ENCODE data around the gene BCAR3.

The BCAR3 gene

DNA sequence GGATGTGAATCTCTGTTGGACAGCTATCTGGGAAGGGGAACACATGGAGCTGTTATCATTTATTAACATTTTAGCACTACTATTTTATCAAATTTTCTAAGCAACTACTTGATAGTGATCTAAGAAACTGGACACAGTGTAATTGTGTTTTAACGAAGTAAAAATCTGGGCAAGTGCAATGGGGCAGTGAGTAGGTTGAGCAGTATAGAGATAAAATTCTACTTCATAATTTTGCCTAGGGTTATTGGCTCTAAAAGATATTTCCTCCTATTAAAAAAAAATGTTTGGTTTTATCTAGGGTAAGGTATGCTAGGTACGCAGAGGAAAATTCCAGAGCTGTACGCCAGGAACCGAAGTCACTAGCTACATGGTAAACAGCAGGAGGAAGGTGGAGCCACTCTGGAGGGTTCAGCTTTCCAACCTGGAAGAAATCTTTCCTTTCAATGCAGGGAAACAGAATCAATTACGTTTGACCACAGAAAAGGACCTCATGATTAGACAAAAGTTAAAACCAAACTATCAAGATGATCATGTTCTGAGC, 43.3 kb downstream of the BCAR3 start:
- no peak for DNase-seq (ENCODE audit: low read depth)

DNA sequence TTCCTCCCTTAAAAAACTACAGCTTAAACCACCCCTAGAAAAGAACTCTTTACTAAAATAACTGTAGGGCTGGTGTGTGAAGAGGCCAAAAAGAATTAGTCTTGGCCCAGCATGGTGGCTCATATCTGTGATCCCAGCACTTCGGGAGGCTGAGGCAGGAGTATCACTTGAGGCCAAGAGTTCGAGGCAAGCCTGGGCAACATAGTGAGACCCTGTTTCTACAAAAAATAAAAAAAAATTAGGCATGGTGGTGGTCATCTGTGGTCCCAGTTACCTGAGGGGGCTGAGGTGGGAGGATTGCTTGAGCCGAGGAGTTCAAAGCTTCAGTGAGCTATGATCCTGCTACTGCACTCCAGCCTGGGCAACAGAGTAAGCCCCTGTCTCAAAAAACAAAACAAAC, 44.9 kb downstream of the BCAR3 start:
- DNase-seq (ENCODE audit: low read depth): no peak

DNA sequence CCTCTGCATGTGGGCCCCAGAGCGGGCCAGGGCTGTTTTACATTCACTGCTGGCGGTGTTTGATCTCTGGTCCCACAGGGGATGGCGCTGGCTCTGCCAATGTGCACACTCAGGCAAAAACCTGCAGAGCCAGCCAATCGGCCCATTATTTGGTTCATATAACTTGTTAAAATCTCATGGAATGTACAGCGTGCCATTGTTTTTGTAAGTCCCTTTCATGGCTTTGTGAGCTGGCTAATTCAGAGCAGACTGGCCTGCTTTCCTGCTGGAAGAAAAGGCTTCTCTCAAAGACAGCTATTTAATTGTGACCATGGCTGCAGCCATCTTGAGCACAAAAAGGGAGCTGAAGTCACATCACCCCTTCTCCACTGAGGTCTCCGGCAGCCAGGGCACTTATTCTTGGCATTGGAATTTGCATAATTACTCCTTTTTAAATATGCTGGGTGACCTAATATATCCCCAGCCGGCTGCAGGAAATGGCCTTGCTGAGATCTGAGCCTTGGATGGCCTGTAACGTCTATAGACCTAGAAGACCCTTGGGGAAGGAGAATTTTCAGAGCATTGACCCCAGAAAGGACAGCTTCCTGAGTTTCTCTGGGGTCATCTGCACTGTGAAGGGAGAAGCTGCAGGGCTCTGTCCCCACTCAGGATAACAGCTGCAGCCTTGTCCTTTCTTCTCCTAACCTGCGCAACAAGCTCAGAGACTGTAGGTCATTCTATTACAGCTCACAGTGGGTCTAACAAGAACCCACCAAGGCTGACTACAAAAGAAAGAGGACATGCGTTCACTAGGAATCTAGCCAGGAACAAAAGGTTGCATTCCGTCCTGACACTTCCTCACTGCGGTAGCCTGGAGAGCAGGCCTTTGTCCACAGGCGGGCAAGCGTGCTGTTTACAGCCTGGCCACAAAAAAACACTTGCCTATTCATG, 45.8 kb downstream of the BCAR3 start:
- DNase-seq (ENCODE audit: low read depth): no peak

DNA sequence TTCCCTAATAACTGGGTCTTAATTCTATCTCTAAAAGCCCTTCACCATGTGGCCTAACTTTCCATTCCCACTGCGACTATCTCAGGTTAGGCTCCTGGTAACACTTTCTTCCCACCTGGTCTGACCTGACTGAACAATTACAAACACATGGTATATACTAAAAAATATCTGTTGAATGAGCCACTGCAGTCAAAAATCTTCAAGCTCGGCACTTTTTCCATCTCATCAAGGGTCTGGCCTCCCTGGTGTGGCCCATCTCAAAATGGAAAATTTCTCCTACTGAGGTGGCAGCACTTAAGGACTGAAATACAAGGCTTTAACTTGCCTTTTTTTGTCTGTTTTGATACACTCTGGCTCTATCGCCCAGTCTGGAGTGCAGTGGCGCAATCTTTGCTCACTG, 48.3 kb downstream of the BCAR3 start:
- no peak for DNase-seq (ENCODE audit: low read depth)

DNA sequence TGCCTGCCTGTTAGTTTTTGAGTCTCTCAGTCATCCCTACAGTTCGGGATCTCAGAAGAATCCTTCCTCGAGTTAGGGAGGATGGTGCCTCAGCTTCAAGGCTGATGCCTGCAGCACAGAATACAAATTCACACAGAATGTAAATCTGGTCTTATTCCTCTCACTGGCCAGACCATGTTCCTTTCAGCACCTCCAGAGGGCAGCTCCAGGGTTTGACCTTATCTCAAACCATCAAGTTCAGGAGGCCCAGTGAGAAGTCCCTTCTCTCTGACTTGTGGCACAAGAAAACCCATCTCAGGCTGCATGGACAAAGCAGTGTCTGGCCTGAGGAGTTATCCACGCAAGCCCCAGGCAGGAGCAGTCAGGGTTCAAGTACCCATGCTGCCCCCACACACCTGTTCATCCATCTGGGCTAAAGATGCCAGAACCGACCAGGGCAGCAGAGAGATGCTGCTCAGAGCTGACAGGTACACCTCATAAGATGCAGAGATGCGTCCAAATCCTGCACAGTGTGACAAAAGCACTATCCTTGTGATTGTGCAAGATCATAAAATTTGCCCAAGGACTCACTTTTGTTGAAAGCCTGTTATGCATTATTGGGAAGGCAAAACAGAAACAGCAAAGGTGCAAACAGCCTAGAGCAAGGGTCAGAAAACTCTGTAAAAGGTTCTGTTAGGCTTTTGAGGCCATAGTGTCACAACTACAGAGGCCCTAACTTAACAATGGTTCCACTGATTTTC, 49.8 kb downstream of the BCAR3 start:
- DNase-seq (ENCODE audit: low read depth): no peak

DNA sequence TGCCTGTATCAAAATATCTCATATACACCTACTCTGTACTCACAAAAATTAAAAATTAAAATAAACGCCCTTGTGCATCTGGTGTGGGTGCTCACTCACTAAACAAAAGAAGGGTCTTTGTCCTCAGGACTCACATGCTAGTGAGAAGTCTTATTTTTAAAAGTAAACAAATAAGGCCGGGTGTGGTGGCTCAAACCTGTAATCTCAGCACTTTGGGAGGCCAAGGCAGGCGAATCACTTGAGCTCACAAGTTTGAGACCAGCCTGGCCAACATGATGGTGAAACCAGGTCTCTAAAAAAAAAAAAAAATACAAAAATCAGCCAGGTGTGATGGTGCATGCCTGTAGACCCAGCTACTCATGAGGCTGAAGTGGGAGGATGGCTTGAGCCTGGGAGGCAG, 51.5 kb downstream of the BCAR3 start:
- no peak for DNase-seq (ENCODE audit: low read depth)

DNA sequence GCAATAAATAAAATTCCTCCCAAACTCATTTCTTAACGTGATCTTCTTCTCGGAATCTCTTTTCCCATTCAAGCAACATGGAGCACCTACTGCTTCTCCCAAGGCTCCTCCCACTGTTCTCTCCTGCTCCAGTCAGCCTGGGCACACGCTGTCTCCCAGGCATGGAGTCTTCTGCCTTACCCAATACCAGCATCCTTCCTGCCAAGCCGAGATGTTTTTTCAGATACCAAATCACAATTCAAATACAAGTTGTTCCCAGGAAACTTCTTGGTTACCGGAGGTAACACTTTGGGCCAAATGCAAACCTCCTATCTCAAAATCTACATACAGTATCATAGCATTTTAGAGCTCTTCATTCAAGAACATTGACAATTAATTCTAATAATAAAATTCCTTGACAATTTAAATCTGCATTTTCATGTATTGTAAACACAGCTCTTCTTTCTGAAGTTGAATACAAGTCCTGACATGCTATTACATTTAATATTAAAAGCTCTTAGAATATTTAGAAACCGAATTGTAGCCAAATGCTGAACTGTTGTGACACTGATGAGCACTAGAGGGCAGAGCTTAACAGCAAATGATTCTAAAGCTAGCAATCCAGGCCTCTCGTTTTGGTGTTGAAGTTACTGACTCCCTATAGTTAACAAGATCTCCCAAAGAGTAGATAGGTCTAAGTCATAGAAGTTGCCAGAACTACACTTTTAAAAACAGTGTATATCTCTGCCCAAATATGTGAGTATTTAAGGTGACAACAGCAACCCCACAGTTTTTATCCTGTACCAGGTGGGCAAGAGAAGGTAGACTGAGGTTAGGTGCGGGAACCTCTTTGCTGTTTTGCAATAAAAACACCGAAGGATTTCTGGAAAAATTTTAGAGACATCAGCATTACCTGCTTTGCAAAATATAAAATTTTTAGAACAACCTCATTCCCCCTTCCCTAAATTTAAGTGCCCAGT, 52.3 kb downstream of the BCAR3 start:
- no peak for DNase-seq (ENCODE audit: low read depth)

DNA sequence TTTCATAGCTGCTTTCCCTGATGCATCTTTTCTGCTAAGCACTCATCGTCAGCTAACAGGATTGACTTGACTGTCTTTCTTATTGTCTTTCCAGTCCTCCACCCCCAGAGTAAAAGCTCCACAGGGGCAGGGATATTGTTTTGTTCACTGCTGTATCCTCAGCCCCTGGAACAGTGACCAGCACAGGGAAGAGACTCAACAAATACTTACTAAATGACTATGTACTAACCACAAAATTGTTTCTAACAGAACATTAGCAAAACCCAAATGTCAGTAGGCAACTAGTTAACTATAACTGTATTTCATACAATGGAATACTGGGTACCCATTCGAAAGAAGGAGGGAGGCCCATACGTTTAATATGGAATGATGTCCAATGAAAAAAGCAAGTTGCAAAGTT, 53.0 kb downstream of the BCAR3 start:
- DNase-seq (ENCODE audit: low read depth): no peak

DNA sequence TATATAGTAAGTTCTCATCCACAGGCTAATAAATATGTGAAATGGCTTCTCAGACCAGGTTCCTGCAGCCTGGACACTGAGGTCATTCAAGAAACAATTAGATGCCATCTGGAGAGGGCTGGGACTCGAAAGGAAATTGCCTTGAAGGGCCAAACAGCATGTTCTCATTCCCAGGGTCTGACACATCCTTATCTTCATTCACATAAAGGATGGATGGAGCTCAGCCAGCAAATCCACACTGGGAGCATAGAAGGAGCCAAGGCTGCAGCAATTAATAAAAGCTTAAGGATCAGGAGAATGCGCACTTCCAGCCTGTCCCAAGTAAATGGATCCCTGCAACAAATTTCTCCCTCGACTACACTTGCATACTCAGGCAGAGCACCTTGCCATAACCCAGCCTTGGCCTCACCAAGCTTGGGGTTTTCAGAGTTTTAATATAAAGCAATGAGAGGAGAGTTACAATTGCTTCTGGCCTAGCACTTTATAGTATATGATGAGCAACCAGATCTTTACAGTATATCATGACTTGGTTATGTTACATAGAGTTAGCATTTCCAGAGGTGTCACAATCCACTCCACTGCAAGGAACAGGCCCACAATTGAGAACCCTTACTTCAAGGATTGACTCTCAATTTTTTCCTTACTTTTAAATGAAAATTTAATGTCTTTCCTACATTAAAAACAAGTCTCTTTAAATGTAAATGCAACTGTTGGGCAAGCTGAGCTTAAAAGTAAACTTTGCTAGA, 55.9 kb downstream of the BCAR3 start:
- no peak for DNase-seq (ENCODE audit: low read depth)

DNA sequence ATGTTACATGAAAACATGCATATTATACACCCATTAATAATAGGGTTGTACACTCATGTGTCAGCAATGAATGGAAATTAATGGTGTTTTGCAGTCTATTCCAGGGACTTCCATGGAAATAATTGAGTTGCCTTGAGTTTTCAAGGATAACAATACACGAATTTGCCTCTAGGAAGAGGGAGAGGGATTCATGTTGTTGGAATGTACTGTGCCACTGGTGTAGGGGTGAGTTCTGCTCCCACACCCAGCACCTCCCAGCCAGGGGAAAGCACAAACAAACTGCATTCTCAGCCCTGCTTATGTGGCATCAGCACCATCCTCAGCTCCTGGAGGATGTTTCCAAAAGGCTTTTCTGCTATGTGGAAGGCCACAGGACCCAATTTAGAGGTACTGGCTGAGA, 57.8 kb downstream of the BCAR3 start:
- DNase-seq (ENCODE audit: low read depth): no peak

DNA sequence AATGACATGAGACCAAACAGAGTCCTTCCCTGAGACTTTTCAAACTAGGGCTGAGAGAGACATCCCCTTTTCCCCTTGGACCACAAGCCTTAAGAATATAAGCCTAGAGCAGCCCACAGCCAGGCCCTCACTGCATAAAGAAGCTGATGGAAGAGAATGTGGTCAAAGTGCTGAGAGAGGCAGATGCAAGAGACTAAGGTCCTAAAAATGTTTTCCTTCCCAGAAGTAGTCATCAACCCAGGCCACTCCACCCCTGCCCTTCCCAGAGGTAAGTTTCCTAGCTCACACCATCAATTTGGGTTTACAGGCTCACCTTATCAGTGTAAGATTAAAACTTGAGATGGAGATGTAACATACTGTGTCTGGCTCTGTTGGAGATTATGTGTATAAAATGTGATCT, 58.2 kb downstream of the BCAR3 start:
- DNase-seq (ENCODE audit: low read depth): no peak

DNA sequence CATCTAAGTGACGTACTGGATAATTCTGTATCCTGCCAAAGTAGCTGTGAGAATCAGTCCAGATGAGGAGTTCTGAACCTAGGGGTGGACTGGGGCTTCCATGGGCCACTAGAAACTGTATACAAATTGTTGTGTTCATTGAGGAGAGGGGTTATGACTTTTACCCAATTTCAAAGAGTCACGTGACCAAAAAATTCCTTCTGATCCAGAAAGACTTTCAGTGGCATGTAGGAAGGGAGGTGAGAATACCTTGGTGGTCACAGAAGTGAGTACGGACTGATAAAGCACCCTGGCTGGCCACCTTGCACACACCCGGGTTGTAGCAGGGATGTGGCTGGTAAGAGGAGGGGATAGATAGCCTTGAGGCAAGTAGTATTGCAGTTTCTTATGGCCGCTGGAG, 60.4 kb downstream of the BCAR3 start:
- no peak for DNase-seq (ENCODE audit: low read depth)

DNA sequence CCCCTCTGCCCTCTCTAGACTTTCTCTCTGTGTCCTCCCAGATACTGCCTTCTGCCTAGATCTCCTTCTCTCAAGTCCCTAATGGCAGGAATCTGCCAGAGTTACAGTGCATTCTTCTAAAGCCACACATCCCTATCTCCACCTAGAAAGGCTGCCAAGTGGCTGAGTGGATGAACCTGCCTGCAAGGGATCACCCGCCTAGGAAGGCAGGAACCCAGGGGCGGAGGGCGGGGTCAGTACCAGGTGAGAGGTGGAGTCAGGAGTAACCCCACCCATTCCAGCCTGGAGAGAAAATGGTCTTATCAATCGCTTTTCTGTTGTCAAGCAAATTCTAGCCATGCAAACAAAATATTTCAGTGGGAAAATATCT, 60.8 kb downstream of the BCAR3 start:
- no peak for DNase-seq (ENCODE audit: low read depth)

DNA sequence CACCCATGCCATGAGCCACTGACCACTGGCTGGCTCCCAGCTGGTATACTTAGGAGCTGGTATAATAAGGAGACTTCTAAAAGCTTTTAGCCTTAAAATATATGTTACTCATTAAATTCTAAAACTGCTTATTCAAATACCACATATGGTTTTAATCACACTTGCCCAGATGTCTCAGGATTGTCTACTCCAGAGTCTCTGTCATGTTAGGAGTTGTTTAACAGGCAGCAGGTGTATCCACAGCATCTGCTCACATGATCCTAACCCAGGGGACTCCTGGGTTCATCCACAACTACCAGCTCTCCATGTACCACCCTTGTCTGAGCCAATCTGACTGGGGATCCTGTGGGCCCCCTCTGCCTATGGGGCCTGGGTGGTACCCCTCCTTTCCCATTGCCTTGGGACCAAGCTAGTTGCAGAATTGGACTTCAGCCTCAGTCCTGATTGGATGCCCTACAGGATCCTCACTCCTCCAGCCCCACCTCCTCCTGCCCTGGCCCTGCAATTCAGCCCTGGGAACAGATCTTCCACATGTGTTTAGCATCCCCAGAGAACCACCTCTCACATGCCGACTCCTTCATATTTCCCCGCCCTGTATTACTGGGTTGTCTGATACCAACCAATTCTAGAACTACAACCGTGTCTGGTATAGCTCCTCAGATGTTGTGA, 61.3 kb downstream of the BCAR3 start:
- no peak for DNase-seq (ENCODE audit: low read depth)

DNA sequence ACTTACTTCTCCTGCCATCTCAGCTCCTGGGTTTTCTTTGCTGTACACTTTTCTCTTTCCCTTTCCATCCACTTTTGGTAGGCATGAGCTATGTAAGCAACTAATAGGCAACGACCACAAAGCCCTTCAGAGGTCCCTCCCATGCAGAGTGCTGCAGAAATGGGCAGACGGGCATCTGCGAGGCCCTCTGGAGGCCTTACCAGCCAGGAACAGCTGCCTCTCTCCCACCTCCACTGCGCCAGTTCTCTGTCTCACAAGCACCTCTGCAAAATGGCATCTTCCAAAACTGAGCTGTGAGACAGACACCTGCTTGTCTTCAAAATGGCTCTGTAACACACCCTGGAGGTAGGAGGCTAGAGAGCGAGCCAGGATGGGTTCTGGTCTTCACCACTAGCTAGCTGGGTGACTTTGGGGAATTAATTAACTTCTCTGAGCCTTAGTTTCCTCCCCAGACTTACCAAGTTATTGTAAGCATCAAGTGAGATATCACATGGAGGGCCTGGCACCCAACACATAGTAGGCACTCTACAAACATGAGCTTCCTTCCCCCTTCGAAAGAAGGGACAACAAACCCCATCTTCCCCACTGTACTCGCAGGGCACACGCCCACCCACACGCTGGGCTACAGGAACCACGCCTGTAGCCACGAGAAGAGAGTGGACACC, 62.0 kb downstream of the BCAR3 start:
- DNase-seq (ENCODE audit: low read depth): no peak

DNA sequence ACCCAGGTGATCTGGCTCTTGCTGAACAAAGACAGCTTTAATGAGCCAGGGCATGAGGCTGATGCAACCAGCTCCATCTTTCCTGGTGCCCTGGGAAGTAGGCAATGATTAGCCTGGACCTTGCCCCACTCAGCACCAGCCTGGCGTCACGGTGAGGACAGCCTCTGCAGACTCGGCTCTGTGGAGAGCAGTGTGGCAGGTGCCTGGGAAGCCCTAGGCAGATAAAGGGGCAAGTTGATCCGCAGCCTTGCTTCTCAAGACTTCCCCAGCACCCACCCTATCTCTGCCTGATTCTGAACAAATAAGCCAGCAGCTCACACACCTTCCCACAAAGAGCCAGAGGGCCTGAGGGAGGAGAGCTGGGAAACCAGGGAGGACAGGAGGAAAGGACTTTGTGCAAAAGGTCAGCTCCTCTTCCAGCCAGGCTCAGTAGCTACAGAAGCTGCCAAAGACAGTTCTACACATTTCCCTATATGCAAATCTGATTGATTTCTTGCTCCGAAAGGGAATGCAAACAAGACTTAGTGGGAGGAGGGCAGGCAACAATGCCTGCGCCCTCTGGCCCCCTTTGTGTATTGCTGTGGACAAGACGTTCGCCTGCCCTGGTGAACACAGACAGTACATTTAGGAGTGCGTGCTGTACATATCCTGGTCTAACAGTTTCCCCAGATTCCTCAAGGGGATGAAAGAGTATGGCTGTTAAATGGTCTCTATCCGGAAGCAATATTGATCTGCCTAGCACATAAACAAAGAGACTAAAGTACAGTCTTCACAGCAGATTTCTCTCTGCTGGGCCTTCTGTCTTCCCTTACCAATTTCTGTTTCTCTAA, 63.8 kb downstream of the BCAR3 start:
- DNase-seq (ENCODE audit: low read depth): no peak

DNA sequence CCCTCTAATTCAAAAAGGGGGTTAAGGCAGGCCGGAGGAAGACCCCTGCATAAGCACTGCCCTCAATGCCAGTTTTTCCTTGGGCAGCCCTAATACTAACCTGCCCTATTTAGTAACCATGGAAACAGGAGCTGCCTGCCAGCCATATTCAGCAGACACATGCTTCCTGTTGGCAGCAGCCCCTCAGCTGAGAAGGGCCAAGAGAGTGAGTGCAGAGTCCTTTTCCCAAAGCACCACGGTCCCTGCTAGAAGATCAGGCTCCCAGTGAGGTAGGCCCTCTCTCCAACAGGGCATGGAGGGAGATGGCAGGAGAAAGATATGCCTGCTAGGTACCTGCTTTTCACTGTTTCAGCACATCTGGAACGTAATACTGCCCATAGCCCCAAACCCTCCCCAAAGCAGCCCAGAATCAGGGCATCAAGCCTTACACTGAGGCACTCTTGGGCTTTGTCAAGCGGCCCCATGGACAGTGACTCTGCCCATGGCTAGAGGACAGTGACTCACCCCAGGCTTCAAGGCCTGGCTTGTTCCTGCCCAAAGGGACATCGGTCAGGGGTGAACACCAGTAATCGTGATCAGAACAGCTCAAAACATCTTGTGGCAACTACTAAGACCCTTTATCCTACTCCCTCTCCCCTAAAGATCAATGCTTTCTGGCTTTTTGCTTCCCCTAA, 64.5 kb downstream of the BCAR3 start:
- no peak for DNase-seq (ENCODE audit: low read depth)

DNA sequence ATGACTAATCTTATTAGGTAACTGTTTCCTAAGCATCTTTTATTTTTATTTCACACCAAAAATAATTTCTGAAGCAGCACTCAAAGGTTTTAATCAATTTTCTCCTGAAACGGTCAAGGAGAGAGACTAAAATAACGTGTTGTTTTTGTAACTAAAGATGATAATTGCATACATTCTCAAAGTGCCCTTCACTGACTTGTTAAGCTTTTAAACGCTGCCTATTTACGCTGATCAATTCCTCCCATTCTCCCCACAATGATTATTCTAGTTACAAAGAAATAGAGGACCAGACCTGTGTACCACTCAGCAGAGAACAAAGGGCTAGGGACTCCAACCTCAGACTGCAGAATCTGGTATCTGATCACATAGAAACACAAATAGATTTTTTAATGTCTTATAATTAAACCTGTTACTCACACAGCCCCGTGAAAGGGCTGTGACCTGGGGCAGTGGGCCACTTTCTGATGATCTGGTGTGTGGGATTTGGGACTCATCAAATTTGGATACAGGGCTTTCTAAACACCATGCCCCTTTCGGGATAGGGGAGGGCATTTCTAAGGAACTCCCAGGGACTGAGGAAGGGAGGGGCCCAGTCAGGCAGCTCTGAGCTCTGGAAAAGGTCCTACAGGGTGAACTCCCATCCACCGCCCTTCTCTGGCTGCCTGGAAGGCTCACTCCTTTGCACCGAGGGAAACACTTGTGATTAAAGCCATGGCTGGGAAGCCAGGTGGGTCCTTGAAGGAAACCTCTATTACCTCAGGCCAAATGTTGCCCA, 65.2 kb downstream of the BCAR3 start:
- no peak for DNase-seq (ENCODE audit: low read depth)
